HEK293 (cell line): Measurements from ENCODE around the gene ANXA4.

Experiments
- CTCF ChIA-PET: fragments of 350-600 bp; formaldehyde crosslinking; extraction: SDS; loops from one replicate; lab custom pipeline; 2021; ENCODE audit warnings: antibody characterized with exemption; lab: Yijun Ruan, JAX
- POLR2A ChIA-PET: fragments of 300-600 bp; formaldehyde crosslinking; extraction: SDS; loops from one replicate; lab custom pipeline; 2020; ENCODE audit warnings: antibody characterized with exemption, inconsistent platforms; lab: Yijun Ruan, JAX
- H3K27ac ChIP-seq: fragments of 200-500 bp; sonication (Bioruptor generic); 2 replicates; pipeline ENCODE4 v1.5.1; 2014; ENCODE audit warnings: low read depth, low read length, control low read depth, inconsistent platforms; ENCODE audit errors: extremely low read depth
- H3K36me3 ChIP-seq, 2 experiments: fragments of 200-500 bp in 1 of 2; sonication (Bioruptor generic) in 1 of 2; 1 replicate in 1 of 2; 2 replicates in 1 of 2; pipeline ENCODE4 v1.5.1; 2014 to 2017; ENCODE audit warnings: inconsistent platforms in 2 of 2, low read length in 2 of 2; ENCODE audit not compliant: control insufficient read depth in 2 of 2, insufficient read depth in 1 of 2
- H3K4me1 ChIP-seq: fragments of 200-500 bp; sonication (Bioruptor generic); 2 replicates; pipeline ENCODE4 v1.5.1; 2014; ENCODE audit warnings: mild to moderate bottlenecking, low read length, inconsistent platforms; ENCODE audit not compliant: control insufficient read depth, insufficient read depth
- H3K4me3 ChIP-seq: 2 replicates; pipeline ENCODE4 v1.5.1; 2011; ENCODE audit warnings: low read depth, mild to moderate bottlenecking, control low read depth, low read length, moderate library complexity
- H3K9me3 ChIP-seq: fragments of 200-500 bp; sonication (Bioruptor generic); 2 replicates; pipeline ENCODE4 v1.5.1; 2014; ENCODE audit warnings: low read depth, low read length, inconsistent platforms; ENCODE audit not compliant: control insufficient read depth, insufficient read depth
- EGR2 ChIP-seq: fragments of 450-650 bp; formaldehyde crosslinking; IDR thresholded peaks from 2 replicates; pipeline ENCODE4 v1.5.1; 2016; ENCODE audit warnings: low read depth, missing biosample characterization, missing genetic modification characterization
- HOXC10 ChIP-seq: sonication (generic); formaldehyde crosslinking; IDR thresholded peaks from 2 replicates; pipeline ENCODE4 v1.8.1; 2023; ENCODE audit warnings: mild to moderate bottlenecking, missing genetic modification reagents
- KLF1 ChIP-seq: fragments of 450-650 bp; formaldehyde crosslinking; IDR thresholded peaks from 2 replicates; pipeline ENCODE4 v1.5.1; 2016; ENCODE audit warnings: missing biosample characterization, missing genetic modification characterization
- KLF7 ChIP-seq: fragments of 450-650 bp; formaldehyde crosslinking; IDR thresholded peaks from 2 replicates; pipeline ENCODE4 v1.5.1; 2016; ENCODE audit warnings: missing biosample characterization, missing genetic modification characterization, borderline replicate concordance
- RBAK ChIP-seq: fragments of 450-650 bp; formaldehyde crosslinking; IDR thresholded peaks from 2 replicates; pipeline ENCODE4 v1.5.1; 2016; ENCODE audit warnings: missing biosample characterization, missing genetic modification characterization
- TCF7L2 ChIP-seq: IDR thresholded peaks from 2 replicates; pipeline ENCODE4 v1.6.1; 2011; ENCODE audit warnings: low read depth, mild to moderate bottlenecking, inconsistent platforms, low read length, moderate library complexity, borderline replicate concordance
- YY1 ChIP-seq: fragments of 450-650 bp; formaldehyde crosslinking; IDR thresholded peaks from 2 replicates; pipeline ENCODE4 v1.5.1; 2018; ENCODE audit warnings: missing biosample characterization, missing genetic modification characterization
- ZNF155 ChIP-seq: fragments of 450-650 bp; formaldehyde crosslinking; IDR thresholded peaks from 2 replicates; pipeline ENCODE4 v1.5.1; 2016; ENCODE audit warnings: missing biosample characterization, missing genetic modification characterization
- ZNF157 ChIP-seq: fragments of 450-650 bp; formaldehyde crosslinking; IDR thresholded peaks from 2 replicates; pipeline ENCODE4 v1.5.1; 2016; ENCODE audit warnings: missing biosample characterization, missing genetic modification characterization
- ZNF174 ChIP-seq: fragments of 450-650 bp; formaldehyde crosslinking; IDR thresholded peaks from 2 replicates; pipeline ENCODE4 v1.5.0; 2017; ENCODE audit warnings: missing biosample characterization, mild to moderate bottlenecking, missing genetic modification characterization
- ZNF221 ChIP-seq: fragments of 450-650 bp; formaldehyde crosslinking; IDR thresholded peaks from 2 replicates; pipeline ENCODE4 v1.5.1; 2017; ENCODE audit warnings: missing biosample characterization, missing genetic modification characterization, borderline replicate concordance
- ZNF24 ChIP-seq: fragments of 450-650 bp; formaldehyde crosslinking; IDR thresholded peaks from 2 replicates; pipeline ENCODE4 v1.5.1; 2016; ENCODE audit warnings: missing biosample characterization, missing genetic modification characterization
- ZNF248 ChIP-seq: fragments of 450-650 bp; formaldehyde crosslinking; IDR thresholded peaks from 2 replicates; pipeline ENCODE4 v1.5.1; 2017; ENCODE audit warnings: missing biosample characterization, missing genetic modification characterization
- ZNF266 ChIP-seq: fragments of 450-650 bp; formaldehyde crosslinking; IDR thresholded peaks from 2 replicates; pipeline ENCODE4 v1.5.1; 2016; ENCODE audit warnings: missing biosample characterization, missing genetic modification characterization, low read depth
- ZNF311 ChIP-seq: fragments of 450-650 bp; formaldehyde crosslinking; IDR thresholded peaks from 2 replicates; pipeline ENCODE4 v1.5.1; 2017; ENCODE audit warnings: missing biosample characterization, missing genetic modification characterization, borderline replicate concordance
- ZNF341 ChIP-seq: fragments of 450-650 bp; formaldehyde crosslinking; IDR thresholded peaks from 2 replicates; pipeline ENCODE4; 2016; ENCODE audit warnings: low read depth, missing biosample characterization, missing genetic modification characterization
- ZNF404 ChIP-seq: fragments of 450-650 bp; formaldehyde crosslinking; IDR thresholded peaks from 2 replicates; pipeline ENCODE4 v1.5.1; 2017; ENCODE audit warnings: missing biosample characterization, missing genetic modification characterization
- ZNF560 ChIP-seq: fragments of 450-650 bp; formaldehyde crosslinking; IDR thresholded peaks from 2 replicates; pipeline ENCODE4 v1.5.1; 2017; ENCODE audit warnings: missing biosample characterization, missing genetic modification characterization, borderline replicate concordance
- ZNF561 ChIP-seq: fragments of 450-650 bp; IDR thresholded peaks from 2 replicates; pipeline ENCODE4 v1.5.1; 2018; ENCODE audit warnings: missing biosample characterization, missing genetic modification characterization, borderline replicate concordance
- ZNF747 ChIP-seq: fragments of 450-650 bp; formaldehyde crosslinking; IDR thresholded peaks from 2 replicates; pipeline ENCODE4 v1.5.1; 2016; ENCODE audit warnings: missing biosample characterization, missing genetic modification characterization
- ZNF777 ChIP-seq: fragments of 450-650 bp; formaldehyde crosslinking; IDR thresholded peaks from 2 replicates; pipeline ENCODE4 v1.5.1; 2017; ENCODE audit warnings: missing biosample characterization, missing genetic modification characterization, borderline replicate concordance
- TF ChIP-seq, protein P1 (sequence below): fragments of 450-650 bp; formaldehyde crosslinking; IDR thresholded peaks from 2 replicates; pipeline ENCODE4 v1.5.1; 2016; ENCODE audit warnings: missing biosample characterization, missing genetic modification characterization
- TF ChIP-seq, protein P2 (sequence below): fragments of 450-650 bp; formaldehyde crosslinking; IDR thresholded peaks from 2 replicates; pipeline ENCODE4 v1.5.1; 2016; ENCODE audit warnings: missing biosample characterization, missing genetic modification characterization, borderline replicate concordance
- TF ChIP-seq, protein P3 (sequence below): fragments of 450-650 bp; IDR thresholded peaks from 2 replicates; pipeline ENCODE4 v1.5.1; 2018; ENCODE audit warnings: missing biosample characterization, mild to moderate bottlenecking, missing genetic modification characterization
- TF ChIP-seq, protein P4 (sequence below): fragments of 450-650 bp; formaldehyde crosslinking; conservative IDR thresholded peaks from 2 replicates; pipeline ENCODE4 v1.5.1; 2016; ENCODE audit warnings: low read depth, missing biosample characterization, missing genetic modification characterization

Gene ANXA4

DNA sequence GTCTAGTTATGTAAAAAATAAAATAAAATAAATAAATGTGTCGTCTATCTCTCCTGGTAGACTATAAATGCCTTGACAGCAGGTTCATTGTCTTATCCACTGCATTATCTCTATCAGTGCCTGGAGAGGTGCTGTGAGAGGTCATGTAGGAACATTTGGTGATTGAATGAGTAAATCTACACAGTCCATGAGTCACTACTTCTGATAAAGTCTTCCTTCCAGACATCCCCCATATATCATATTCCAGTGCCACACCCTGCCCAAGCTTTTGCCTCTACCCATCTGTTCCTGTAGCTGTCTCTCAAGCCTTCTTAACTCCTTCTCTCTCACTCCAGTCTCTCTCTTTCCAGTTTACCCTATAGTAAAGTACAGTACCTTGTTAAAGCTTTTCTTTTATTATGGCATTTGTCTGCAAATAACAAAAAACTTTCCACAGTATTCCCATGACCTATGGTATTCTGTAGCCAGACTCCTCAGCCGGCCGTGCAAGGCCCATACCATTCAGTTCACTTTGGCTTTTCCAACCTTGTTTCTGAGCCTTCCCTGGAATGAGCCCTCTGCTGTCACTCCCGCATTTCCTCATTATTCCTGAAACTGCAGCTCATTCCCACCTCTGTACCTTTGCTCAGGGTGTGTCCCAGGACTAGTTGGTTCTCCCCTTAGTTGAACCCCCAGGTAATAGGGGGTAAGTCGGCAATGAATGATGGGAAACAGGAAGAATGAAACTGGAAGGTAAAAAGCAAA lies 37.5 kb downstream of the ANXA4 start:
- CTCF ChIA-PET: interaction anchor here (0.7 to 1.4 kb wide), 2 partner anchors 11 to 41 kb away, joined by 3 read pairs; no protein-coding TSS in a partner anchor
- POLR2A ChIA-PET: interaction anchor here (0.7 to 1.6 kb wide), 3 partner anchors 12 to 37 kb away, joined by 3 to 7 read pairs (median 7); no protein-coding TSS in a partner anchor
- Histone ChIP-seq H3K27ac (no peak overlapping the region; the same call in 1 of the 2 replicates), H3K4me1 (peaks cover 20% of the 10 kb centered on the region), H3K9me3 (no peaks in the 10 kb centered on the region), H3K36me3 (no peaks in the 10 kb centered on the region), H3K4me3 (no peak overlapping the region)
- no peak for TF ChIP-seq ZNF155 (tag by site-specific recombination)
- TF ChIP-seq ZNF747 (tag by site-specific recombination): no peak
- no peak for TF ChIP-seq ZNF404 (tag by site-specific recombination)
- TF ChIP-seq ZNF174: no peak
- TF ChIP-seq HOXC10 (CRISPR knock-in tag): no peak
- no peak for TF ChIP-seq ZNF777
- no peak for TF ChIP-seq ZNF560
- TF ChIP-seq ZNF561 (tag by site-specific recombination): no peak
- no peak for TF ChIP-seq ZNF157 (tag by site-specific recombination)
- no peak for TF ChIP-seq ZNF311 (tag by site-specific recombination)
- no peak for TF ChIP-seq ZNF248
- no peak for TF ChIP-seq RBAK
- TF ChIP-seq ZNF24: no peak
- no peak for TF ChIP-seq ZNF341 (tag by site-specific recombination)
- TF ChIP-seq, protein P1, sequence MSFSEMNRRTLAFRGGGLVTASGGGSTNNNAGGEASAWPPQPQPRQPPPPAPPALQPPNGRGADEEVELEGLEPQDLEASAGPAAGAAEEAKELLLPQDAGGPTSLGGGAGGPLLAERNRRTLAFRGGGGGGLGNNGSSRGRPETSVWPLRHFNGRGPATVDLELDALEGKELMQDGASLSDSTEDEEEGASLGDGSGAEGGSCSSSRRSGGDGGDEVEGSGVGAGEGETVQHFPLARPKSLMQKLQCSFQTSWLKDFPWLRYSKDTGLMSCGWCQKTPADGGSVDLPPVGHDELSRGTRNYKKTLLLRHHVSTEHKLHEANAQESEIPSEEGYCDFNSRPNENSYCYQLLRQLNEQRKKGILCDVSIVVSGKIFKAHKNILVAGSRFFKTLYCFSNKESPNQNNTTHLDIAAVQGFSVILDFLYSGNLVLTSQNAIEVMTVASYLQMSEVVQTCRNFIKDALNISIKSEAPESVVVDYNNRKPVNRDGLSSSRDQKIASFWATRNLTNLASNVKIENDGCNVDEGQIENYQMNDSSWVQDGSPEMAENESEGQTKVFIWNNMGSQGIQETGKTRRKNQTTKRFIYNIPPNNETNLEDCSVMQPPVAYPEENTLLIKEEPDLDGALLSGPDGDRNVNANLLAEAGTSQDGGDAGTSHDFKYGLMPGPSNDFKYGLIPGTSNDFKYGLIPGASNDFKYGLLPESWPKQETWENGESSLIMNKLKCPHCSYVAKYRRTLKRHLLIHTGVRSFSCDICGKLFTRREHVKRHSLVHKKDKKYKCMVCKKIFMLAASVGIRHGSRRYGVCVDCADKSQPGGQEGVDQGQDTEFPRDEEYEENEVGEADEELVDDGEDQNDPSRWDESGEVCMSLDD (tag by site-specific recombination): no peak
- TF ChIP-seq, protein P2, sequence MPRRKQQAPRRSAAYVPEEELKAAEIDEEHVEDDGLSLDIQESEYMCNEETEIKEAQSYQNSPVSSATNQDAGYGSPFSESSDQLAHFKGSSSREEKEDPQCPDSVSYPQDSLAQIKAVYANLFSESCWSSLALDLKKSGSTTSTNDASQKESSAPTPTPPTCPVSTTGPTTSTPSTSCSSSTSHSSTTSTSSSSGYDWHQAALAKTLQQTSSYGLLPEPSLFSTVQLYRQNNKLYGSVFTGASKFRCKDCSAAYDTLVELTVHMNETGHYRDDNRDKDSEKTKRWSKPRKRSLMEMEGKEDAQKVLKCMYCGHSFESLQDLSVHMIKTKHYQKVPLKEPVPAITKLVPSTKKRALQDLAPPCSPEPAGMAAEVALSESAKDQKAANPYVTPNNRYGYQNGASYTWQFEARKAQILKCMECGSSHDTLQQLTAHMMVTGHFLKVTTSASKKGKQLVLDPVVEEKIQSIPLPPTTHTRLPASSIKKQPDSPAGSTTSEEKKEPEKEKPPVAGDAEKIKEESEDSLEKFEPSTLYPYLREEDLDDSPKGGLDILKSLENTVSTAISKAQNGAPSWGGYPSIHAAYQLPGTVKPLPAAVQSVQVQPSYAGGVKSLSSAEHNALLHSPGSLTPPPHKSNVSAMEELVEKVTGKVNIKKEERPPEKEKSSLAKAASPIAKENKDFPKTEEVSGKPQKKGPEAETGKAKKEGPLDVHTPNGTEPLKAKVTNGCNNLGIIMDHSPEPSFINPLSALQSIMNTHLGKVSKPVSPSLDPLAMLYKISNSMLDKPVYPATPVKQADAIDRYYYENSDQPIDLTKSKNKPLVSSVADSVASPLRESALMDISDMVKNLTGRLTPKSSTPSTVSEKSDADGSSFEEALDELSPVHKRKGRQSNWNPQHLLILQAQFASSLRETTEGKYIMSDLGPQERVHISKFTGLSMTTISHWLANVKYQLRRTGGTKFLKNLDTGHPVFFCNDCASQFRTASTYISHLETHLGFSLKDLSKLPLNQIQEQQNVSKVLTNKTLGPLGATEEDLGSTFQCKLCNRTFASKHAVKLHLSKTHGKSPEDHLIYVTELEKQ: 0 out of 2 replicates have a peak, but pooled peaks have one; percentile 45
- TF ChIP-seq, protein P3, sequence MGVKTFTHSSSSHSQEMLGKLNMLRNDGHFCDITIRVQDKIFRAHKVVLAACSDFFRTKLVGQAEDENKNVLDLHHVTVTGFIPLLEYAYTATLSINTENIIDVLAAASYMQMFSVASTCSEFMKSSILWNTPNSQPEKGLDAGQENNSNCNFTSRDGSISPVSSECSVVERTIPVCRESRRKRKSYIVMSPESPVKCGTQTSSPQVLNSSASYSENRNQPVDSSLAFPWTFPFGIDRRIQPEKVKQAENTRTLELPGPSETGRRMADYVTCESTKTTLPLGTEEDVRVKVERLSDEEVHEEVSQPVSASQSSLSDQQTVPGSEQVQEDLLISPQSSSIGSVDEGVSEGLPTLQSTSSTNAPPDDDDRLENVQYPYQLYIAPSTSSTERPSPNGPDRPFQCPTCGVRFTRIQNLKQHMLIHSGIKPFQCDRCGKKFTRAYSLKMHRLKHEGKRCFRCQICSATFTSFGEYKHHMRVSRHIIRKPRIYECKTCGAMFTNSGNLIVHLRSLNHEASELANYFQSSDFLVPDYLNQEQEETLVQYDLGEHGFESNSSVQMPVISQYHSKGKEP: no peak
- TF ChIP-seq ZNF266 (tag by site-specific recombination): no peak
- TF ChIP-seq KLF1 (tag by site-specific recombination): peak; percentile 76
- TF ChIP-seq, protein P4, sequence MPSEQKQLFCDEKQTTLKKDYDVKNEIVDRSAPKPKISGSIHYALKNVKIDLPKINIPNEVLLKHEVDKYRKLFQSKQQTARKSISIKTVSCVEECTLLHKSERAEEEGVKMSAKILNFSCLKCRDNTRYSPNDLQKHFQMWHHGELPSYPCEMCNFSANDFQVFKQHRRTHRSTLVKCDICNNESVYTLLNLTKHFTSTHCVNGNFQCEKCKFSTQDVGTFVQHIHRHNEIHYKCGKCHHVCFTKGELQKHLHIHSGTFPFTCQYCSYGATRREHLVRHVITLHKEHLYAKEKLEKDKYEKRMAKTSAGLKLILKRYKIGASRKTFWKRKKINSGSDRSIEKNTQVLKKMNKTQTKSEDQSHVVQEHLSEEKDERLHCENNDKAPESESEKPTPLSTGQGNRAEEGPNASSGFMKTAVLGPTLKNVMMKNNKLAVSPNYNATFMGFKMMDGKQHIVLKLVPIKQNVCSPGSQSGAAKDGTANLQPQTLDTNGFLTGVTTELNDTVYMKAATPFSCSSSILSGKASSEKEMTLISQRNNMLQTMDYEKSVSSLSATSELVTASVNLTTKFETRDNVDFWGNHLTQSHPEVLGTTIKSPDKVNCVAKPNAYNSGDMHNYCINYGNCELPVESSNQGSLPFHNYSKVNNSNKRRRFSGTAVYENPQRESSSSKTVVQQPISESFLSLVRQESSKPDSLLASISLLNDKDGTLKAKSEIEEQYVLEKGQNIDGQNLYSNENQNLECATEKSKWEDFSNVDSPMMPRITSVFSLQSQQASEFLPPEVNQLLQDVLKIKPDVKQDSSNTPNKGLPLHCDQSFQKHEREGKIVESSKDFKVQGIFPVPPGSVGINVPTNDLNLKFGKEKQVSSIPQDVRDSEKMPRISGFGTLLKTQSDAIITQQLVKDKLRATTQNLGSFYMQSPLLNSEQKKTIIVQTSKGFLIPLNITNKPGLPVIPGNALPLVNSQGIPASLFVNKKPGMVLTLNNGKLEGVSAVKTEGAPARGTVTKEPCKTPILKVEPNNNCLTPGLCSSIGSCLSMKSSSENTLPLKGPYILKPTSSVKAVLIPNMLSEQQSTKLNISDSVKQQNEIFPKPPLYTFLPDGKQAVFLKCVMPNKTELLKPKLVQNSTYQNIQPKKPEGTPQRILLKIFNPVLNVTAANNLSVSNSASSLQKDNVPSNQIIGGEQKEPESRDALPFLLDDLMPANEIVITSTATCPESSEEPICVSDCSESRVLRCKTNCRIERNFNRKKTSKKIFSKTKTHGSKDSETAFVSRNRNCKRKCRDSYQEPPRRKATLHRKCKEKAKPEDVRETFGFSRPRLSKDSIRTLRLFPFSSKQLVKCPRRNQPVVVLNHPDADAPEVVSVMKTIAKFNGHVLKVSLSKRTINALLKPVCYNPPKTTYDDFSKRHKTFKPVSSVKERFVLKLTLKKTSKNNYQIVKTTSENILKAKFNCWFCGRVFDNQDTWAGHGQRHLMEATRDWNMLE (tag by site-specific recombination): no peak
- peak; percentile 87; the same call in 1 of the 2 replicates for TF ChIP-seq KLF7 (tag by site-specific recombination)
- no peak for TF ChIP-seq TCF7L2
- no peak for TF ChIP-seq YY1 (tag by site-specific recombination)
- TF ChIP-seq ZNF221 (tag by site-specific recombination): no peak
- no peak for TF ChIP-seq EGR2
